ENCODE measurements around the gene NRL. TPM values are rescaled to one million over a fixed set of nuclear protein-coding genes. Genes with fewer than 3 reads are reported as not detected.
"Not testable (repeated sequence)": the region's sequence is repeated elsewhere in the genome, so short reads cannot be mapped to it uniquely, and the experiment has no call there.

NRL gene
- total RNA-seq, 1 donor from 2014 or later = 0.48 TPM

GRCh38 chr14:24051176-24051788 is 63.5 kb downstream of the NRL start:
- Histone ChIP-seq H3K4me3 (ENCODE audit: insufficient read depth, low read depth, low read length) (peak overlapping the region; percentile 58), H4K20me1 (ENCODE audit: insufficient read depth, low read length) (peaks cover 4% of the 10 kb centered on the region), H3K4me2 (ENCODE audit: low read length) (peak overlapping the region; percentile 99), H3K27ac (ENCODE audit: low read depth, low read length) (no peak overlapping the region), H3K4me1 (ENCODE audit: insufficient read depth, low read length) (no peaks in the 10 kb centered on the region), H3K36me3 (ENCODE audit: insufficient read depth, low read length) (no peaks in the 10 kb centered on the region), H3K9ac (ENCODE audit: low read length) (peak overlapping the region; percentile 74), H3K27me3 (ENCODE audit: insufficient read depth, low read length) (peaks cover 21% of the 10 kb centered on the region), H3K79me2 (ENCODE audit: insufficient read depth, low read length) (no peaks in the 10 kb centered on the region), H3K9me3 (ENCODE audit: insufficient read depth, low read depth, low read length) (no peaks in the 10 kb centered on the region), H2AFZ (ENCODE audit: low read depth, low read length) (peak overlapping the region; percentile 91)
- FAIRE-seq (no peak), DNase-seq (ENCODE audit: low read depth) (no peak)
- Mint-ChIP-seq H3K27ac (ENCODE audit: unreplicated experiment) (no peak overlapping the region), H3K36me3 (ENCODE audit: low read depth, unreplicated experiment) (no peaks in the 10 kb centered on the region), H3K27me3 (ENCODE audit: low read depth, unreplicated experiment) (peaks cover 62% of the 10 kb centered on the region), H3K4me3 (ENCODE audit: unreplicated experiment) (peak overlapping the region; percentile 75), H3K4me1 (ENCODE audit: low read depth, unreplicated experiment) (peaks cover 2% of the 10 kb centered on the region), H3K9me3 (ENCODE audit: unreplicated experiment) (peaks cover 2% of the 10 kb centered on the region)
- TF ChIP-seq CTCF (IDR thresholded peaks at IDR 0.05; ENCODE audit: insufficient read depth, low read depth, low read length) (no peak), EZH2 (IDR thresholded peaks at IDR 0.05; ENCODE audit: insufficient read depth, low read length) (no peak)

GRCh38 chr14:24050753-24051152 is 64.0 kb downstream of the NRL start:
- H2AFZ ChIP-seq (ENCODE audit: low read depth, low read length); H3K36me3 ChIP-seq (ENCODE audit: insufficient read depth, low read length); H4K20me1 ChIP-seq (ENCODE audit: insufficient read depth, low read length); H3K27ac ChIP-seq (ENCODE audit: low read depth, low read length); H3K9me3 Mint-ChIP-seq (ENCODE audit: unreplicated experiment); H3K4me1 Mint-ChIP-seq (ENCODE audit: low read depth, unreplicated experiment); DNase-seq (ENCODE audit: low read depth); H3K4me3 ChIP-seq (ENCODE audit: insufficient read depth, low read depth, low read length); H3K36me3 Mint-ChIP-seq (ENCODE audit: low read depth, unreplicated experiment); FAIRE-seq; H3K9me3 ChIP-seq (ENCODE audit: insufficient read depth, low read depth, low read length); H3K27ac Mint-ChIP-seq (ENCODE audit: unreplicated experiment); H3K4me1 ChIP-seq (ENCODE audit: insufficient read depth, low read length); H3K9ac ChIP-seq (ENCODE audit: low read length); H3K4me2 ChIP-seq (ENCODE audit: low read length); H3K79me2 ChIP-seq (ENCODE audit: insufficient read depth, low read length): not testable (repeated sequence)
- H3K27me3 Mint-ChIP-seq (ENCODE audit: low read depth, unreplicated experiment) = peaks cover 61% of the 10 kb centered on the region
- H3K27me3 ChIP-seq (ENCODE audit: insufficient read depth, low read length) = peaks cover 20% of the 10 kb centered on the region
- peak overlapping the region; percentile 75 for H3K4me3 Mint-ChIP-seq (ENCODE audit: unreplicated experiment)

GRCh38 chr14:24049002-24049401 is 65.7 kb downstream of the NRL start:
- peaks cover 60% of the 10 kb centered on the region for H3K27me3 Mint-ChIP-seq (ENCODE audit: low read depth, unreplicated experiment)

More at GRCh38 chr14:24049002-24049401, 65.7 kb downstream of the NRL start:
- H3K4me2 ChIP-seq (ENCODE audit: low read length); H3K79me2 ChIP-seq (ENCODE audit: insufficient read depth, low read length); H3K9me3 Mint-ChIP-seq (ENCODE audit: unreplicated experiment); H3K4me3 Mint-ChIP-seq (ENCODE audit: unreplicated experiment); H3K36me3 Mint-ChIP-seq (ENCODE audit: low read depth, unreplicated experiment); H3K27ac Mint-ChIP-seq (ENCODE audit: unreplicated experiment); H3K27ac ChIP-seq (ENCODE audit: low read depth, low read length); H4K20me1 ChIP-seq (ENCODE audit: insufficient read depth, low read length); H3K9me3 ChIP-seq (ENCODE audit: insufficient read depth, low read depth, low read length); H3K4me1 Mint-ChIP-seq (ENCODE audit: low read depth, unreplicated experiment); H3K4me1 ChIP-seq (ENCODE audit: insufficient read depth, low read length); H3K4me3 ChIP-seq (ENCODE audit: insufficient read depth, low read depth, low read length); H2AFZ ChIP-seq (ENCODE audit: low read depth, low read length); FAIRE-seq; H3K36me3 ChIP-seq (ENCODE audit: insufficient read depth, low read length); H3K9ac ChIP-seq (ENCODE audit: low read length); DNase-seq (ENCODE audit: low read depth): not testable (repeated sequence)
- peaks cover 19% of the 10 kb centered on the region for H3K27me3 ChIP-seq (ENCODE audit: insufficient read depth, low read length)
